ENCODE data around the gene CYB5R4.

DNA sequence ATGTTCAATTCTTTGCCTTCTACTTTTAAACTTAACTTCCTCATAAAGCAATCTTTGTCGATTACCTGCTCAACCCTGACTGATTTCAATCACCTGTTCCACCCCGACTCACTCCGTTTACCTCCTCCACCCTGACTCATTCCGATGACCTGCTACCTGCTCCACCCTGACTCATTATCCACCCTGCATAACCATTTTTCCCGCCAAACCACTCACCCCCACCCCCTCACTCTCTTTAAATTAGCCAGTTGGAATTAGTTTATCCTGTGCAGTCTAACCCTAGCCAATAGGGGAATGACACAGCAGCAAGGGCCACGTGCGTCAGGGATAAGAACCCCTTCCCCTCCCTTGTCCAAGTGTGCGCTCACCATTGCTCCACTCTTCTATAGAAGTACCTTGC lies 117.4 kb downstream of the CYB5R4 start:
- TF ChIP-seq, protein P1, sequence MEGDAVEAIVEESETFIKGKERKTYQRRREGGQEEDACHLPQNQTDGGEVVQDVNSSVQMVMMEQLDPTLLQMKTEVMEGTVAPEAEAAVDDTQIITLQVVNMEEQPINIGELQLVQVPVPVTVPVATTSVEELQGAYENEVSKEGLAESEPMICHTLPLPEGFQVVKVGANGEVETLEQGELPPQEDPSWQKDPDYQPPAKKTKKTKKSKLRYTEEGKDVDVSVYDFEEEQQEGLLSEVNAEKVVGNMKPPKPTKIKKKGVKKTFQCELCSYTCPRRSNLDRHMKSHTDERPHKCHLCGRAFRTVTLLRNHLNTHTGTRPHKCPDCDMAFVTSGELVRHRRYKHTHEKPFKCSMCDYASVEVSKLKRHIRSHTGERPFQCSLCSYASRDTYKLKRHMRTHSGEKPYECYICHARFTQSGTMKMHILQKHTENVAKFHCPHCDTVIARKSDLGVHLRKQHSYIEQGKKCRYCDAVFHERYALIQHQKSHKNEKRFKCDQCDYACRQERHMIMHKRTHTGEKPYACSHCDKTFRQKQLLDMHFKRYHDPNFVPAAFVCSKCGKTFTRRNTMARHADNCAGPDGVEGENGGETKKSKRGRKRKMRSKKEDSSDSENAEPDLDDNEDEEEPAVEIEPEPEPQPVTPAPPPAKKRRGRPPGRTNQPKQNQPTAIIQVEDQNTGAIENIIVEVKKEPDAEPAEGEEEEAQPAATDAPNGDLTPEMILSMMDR (IDR thresholded peaks at IDR 0.05): no peak
- TF ChIP-seq POLR2A (IDR thresholded peaks at IDR 0.05): no peak
